ENCODE results near the gene COX19.

Gene COX19

GRCh38 chr7:922334-923107 is 52.8 kb downstream of the COX19 start:
- DNase-seq = no peak

- no peak for DNase-seq
Observed at GRCh38 chr7:921581-922333, 53.6 kb downstream of the COX19 start.

GRCh38 chr7:921071-921461 is 54.3 kb downstream of the COX19 start:
- no peak for DNase-seq

- no peak for DNase-seq
Observed at GRCh38 chr7:920351-921070, 54.8 kb downstream of the COX19 start.

- DNase-seq = no peak
Observed at GRCh38 chr7:919924-920341, 55.4 kb downstream of the COX19 start.

GRCh38 chr7:919114-919442 is 56.3 kb downstream of the COX19 start:
- no peak for DNase-seq

- no peak for DNase-seq
Observed at GRCh38 chr7:918441-919113, 56.8 kb downstream of the COX19 start.

- DNase-seq = no peak
Observed at GRCh38 chr7:918118-918425, 57.3 kb downstream of the COX19 start.

- DNase-seq = no peak
Observed at GRCh38 chr7:917255-918117, 57.9 kb downstream of the COX19 start.

- no peak for DNase-seq
Observed at GRCh38 chr7:916291-916941, 58.9 kb downstream of the COX19 start.
